DND-41 (cell line): ENCODE measurements around the gene TRRAP.

Experiments used
- ATAC-seq: fragments of 200-7000 bp; cut with Tn5 transposase; 3 replicates; pipeline ENCODE4 v1.9.1; 2021; ENCODE audit warnings: low read depth; ENCODE audit not compliant: insufficient read depth
- DNase-seq: peaks from one replicate; pipeline ENCODE4 v3.0.0-alpha.2; 2020
- H2AFZ ChIP-seq: 2 replicates; pipeline ENCODE4 v1.6.0; 2012; ENCODE audit warnings: low read depth, low read length
- H3K27ac ChIP-seq: 2 replicates; pipeline ENCODE4 v1.5.1; 2012; ENCODE audit warnings: low read length, inconsistent platforms
- H3K27me3 ChIP-seq: fragments of 200-600 bp; sonication (generic); 2 replicates; pipeline ENCODE4 v1.6.0; 2012; ENCODE audit warnings: low read length, mild to moderate bottlenecking, inconsistent platforms; ENCODE audit not compliant: insufficient read depth, poor library complexity
- H3K36me3 ChIP-seq: 2 replicates; pipeline ENCODE4 v1.5.1; 2012; ENCODE audit warnings: low read length, inconsistent platforms; ENCODE audit not compliant: insufficient read depth
- H3K4me1 ChIP-seq: 2 replicates; pipeline ENCODE4 v1.5.1; 2012; ENCODE audit warnings: mild to moderate bottlenecking, low read length; ENCODE audit not compliant: insufficient read depth
- H3K4me2 ChIP-seq: 2 replicates; pipeline ENCODE4 v1.6.0; 2012; ENCODE audit warnings: mild to moderate bottlenecking, moderate library complexity, low read length, inconsistent platforms; ENCODE audit not compliant: insufficient read depth
- H3K4me3 ChIP-seq, 2 experiments: fragments of 200-600 bp in 1 of 2; shearing (Covaris generic) in 1 of 2; 2 replicates each; pipeline ENCODE4 v1.5.1; 2012 to 2016; ENCODE audit warnings: inconsistent platforms in 2 of 2, low read length in 2 of 2, mild to moderate bottlenecking in 2 of 2, low read depth in 1 of 2, moderate library complexity in 1 of 2
- H3K79me2 ChIP-seq: 2 replicates; pipeline ENCODE4 v1.6.0; 2012; ENCODE audit warnings: low read length, inconsistent platforms; ENCODE audit not compliant: insufficient read depth
- H3K9ac ChIP-seq: 2 replicates; pipeline ENCODE4 v1.6.0; 2012; ENCODE audit warnings: low read depth, mild to moderate bottlenecking, inconsistent platforms, low read length, moderate library complexity
- H3K9me3 ChIP-seq: 2 replicates; pipeline ENCODE4 v1.5.1; 2012; ENCODE audit warnings: low read length, moderate library complexity, mild to moderate bottlenecking, inconsistent platforms; ENCODE audit not compliant: insufficient read depth, severe bottlenecking
- H4K20me1 ChIP-seq: 2 replicates; pipeline ENCODE4 v1.6.0; 2012; ENCODE audit warnings: low read length; ENCODE audit not compliant: insufficient read depth
- CTCF ChIP-seq: IDR thresholded peaks from 2 replicates; pipeline ENCODE4 v1.5.1; 2012; ENCODE audit warnings: borderline replicate concordance, low read length, moderate library complexity, mild to moderate bottlenecking; ENCODE audit not compliant: poor library complexity, severe bottlenecking; ENCODE audit errors: extremely low read depth
- EZH2 ChIP-seq: IDR thresholded peaks from 3 replicates; pipeline ENCODE4 v1.6.1; 2012; ENCODE audit warnings: borderline replicate concordance, low read depth, mild to moderate bottlenecking, moderate library complexity, low read length, inconsistent platforms; ENCODE audit not compliant: severe bottlenecking

TRRAP gene

GRCh38 chr7:99029466-99030435 is 151.4 kb downstream of the TRRAP start:
- ATAC-seq (no peak), DNase-seq (no peak)
- TF ChIP-seq EZH2 = no peak
- TF ChIP-seq CTCF = no peak
- no peaks in the 10 kb centered on the region for H3K9me3 ChIP-seq
- H4K20me1 ChIP-seq = peaks cover 4% of the 10 kb centered on the region; the same call in 1 of the 2 replicates
- peaks cover 72% of the 10 kb centered on the region for H3K36me3 ChIP-seq
- no peak overlapping the region for H3K4me2 ChIP-seq
- no peaks in the 10 kb centered on the region for H3K79me2 ChIP-seq
- no peak overlapping the region for H2AFZ ChIP-seq
- no peak overlapping the region for H3K27ac ChIP-seq
- H3K27me3 ChIP-seq = no peaks in the 10 kb centered on the region
- H3K4me1 ChIP-seq = no peaks in the 10 kb centered on the region
- H3K4me3 ChIP-seq = no peak overlapping the region
- H3K9ac ChIP-seq = no peak overlapping the region

GRCh38 chr7:99030457-99030856 is 152.1 kb downstream of the TRRAP start:
- H3K9ac ChIP-seq = no peak overlapping the region
- no peak for TF ChIP-seq EZH2
- TF ChIP-seq CTCF = no peak
- H3K27me3 ChIP-seq = no peaks in the 10 kb centered on the region
- peaks cover 8% of the 10 kb centered on the region; the same call in 1 of the 2 replicates for H4K20me1 ChIP-seq
- DNase-seq (no peak), ATAC-seq (no peak)
- no peaks in the 10 kb centered on the region for H3K9me3 ChIP-seq
- no peak overlapping the region for H2AFZ ChIP-seq
- H3K4me1 ChIP-seq = no peaks in the 10 kb centered on the region
- peaks cover 79% of the 10 kb centered on the region for H3K36me3 ChIP-seq
- no peak overlapping the region for H3K27ac ChIP-seq
- H3K4me3 ChIP-seq = no peak overlapping the region
- no peaks in the 10 kb centered on the region for H3K79me2 ChIP-seq
- H3K4me2 ChIP-seq = no peak overlapping the region

GRCh38 chr7:99030951-99031350 is 152.6 kb downstream of the TRRAP start:
- H4K20me1 ChIP-seq = peaks cover 11% of the 10 kb centered on the region
- no peaks in the 10 kb centered on the region for H3K79me2 ChIP-seq
- no peak overlapping the region for H3K27ac ChIP-seq
- no peaks in the 10 kb centered on the region for H3K27me3 ChIP-seq
- H3K36me3 ChIP-seq = peaks cover 84% of the 10 kb centered on the region
- DNase-seq (no peak), ATAC-seq (no peak)
- H3K4me3 ChIP-seq = no peak overlapping the region
- no peaks in the 10 kb centered on the region for H3K9me3 ChIP-seq
- H3K4me2 ChIP-seq = no peak overlapping the region
- H2AFZ ChIP-seq = no peak overlapping the region
- TF ChIP-seq EZH2 = no peak
- no peak for TF ChIP-seq CTCF
- no peaks in the 10 kb centered on the region for H3K4me1 ChIP-seq
- no peak overlapping the region for H3K9ac ChIP-seq
